ENCODE results near the gene FBXW11. TPM values are rescaled to one million over a fixed set of nuclear protein-coding genes. Genes with fewer than 3 reads are reported as not detected.

The FBXW11 gene
- total RNA-seq, 1 donor from 2014 or later: 64.7 TPM

DNA sequence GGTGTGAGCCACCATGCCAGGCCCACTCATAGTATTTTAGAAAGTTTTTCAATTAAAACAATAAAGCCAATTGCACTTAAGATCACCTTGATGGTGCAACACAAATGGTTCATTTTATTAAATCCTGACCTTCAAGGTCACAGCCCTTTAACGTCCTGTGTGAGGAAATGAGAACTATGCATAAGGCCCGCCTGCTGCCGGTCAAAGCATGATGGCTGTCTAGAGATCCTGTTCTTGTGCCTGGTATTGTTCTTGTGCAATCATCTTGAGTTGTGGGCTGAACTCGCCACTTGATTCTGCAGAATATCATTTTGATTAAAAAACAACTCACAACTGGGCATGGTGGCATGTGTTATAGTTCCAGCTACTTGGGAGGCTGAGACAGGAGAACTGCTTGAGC, 43.6 kb upstream of the FBXW11 start:
- no peaks in the 10 kb centered on the region for H3K79me2 ChIP-seq (ENCODE audit: insufficient read depth, low read length)
- Mint-ChIP-seq H3K27me3 (ENCODE audit: low read depth, unreplicated experiment) (no peaks in the 10 kb centered on the region), H3K9me3 (ENCODE audit: unreplicated experiment) (no peaks in the 10 kb centered on the region), H3K36me3 (ENCODE audit: low read depth, unreplicated experiment) (peaks cover 39% of the 10 kb centered on the region), H3K4me1 (ENCODE audit: low read depth, unreplicated experiment) (peaks cover 11% of the 10 kb centered on the region), H3K4me3 (ENCODE audit: unreplicated experiment) (no peak overlapping the region), H3K27ac (ENCODE audit: unreplicated experiment) (no peak overlapping the region)
- no peak overlapping the region for H3K4me3 ChIP-seq (ENCODE audit: insufficient read depth, low read depth, low read length)
- no peak overlapping the region for H3K4me2 ChIP-seq (ENCODE audit: low read length)
- H4K20me1 ChIP-seq (ENCODE audit: insufficient read depth, low read length): peaks cover 30% of the 10 kb centered on the region
- H3K4me1 ChIP-seq (ENCODE audit: insufficient read depth, low read length): peaks cover 20% of the 10 kb centered on the region
- H2AFZ ChIP-seq (ENCODE audit: low read depth, low read length): no peak overlapping the region
- no peaks in the 10 kb centered on the region for H3K9me3 ChIP-seq (ENCODE audit: insufficient read depth, low read depth, low read length)
- no peak overlapping the region for H3K27ac ChIP-seq (ENCODE audit: low read depth, low read length)
- H3K9ac ChIP-seq (ENCODE audit: low read length): no peak overlapping the region
- no peak for TF ChIP-seq EZH2 (IDR thresholded peaks at IDR 0.05; ENCODE audit: insufficient read depth, low read length)
- TF ChIP-seq, protein P1, sequence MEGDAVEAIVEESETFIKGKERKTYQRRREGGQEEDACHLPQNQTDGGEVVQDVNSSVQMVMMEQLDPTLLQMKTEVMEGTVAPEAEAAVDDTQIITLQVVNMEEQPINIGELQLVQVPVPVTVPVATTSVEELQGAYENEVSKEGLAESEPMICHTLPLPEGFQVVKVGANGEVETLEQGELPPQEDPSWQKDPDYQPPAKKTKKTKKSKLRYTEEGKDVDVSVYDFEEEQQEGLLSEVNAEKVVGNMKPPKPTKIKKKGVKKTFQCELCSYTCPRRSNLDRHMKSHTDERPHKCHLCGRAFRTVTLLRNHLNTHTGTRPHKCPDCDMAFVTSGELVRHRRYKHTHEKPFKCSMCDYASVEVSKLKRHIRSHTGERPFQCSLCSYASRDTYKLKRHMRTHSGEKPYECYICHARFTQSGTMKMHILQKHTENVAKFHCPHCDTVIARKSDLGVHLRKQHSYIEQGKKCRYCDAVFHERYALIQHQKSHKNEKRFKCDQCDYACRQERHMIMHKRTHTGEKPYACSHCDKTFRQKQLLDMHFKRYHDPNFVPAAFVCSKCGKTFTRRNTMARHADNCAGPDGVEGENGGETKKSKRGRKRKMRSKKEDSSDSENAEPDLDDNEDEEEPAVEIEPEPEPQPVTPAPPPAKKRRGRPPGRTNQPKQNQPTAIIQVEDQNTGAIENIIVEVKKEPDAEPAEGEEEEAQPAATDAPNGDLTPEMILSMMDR (IDR thresholded peaks at IDR 0.05; ENCODE audit: insufficient read depth, low read depth, low read length): no peak
- H3K36me3 ChIP-seq (ENCODE audit: insufficient read depth, low read length): peaks cover 5% of the 10 kb centered on the region
- DNase-seq (ENCODE audit: low read depth) (no peak), FAIRE-seq (no peak)
- no peaks in the 10 kb centered on the region for H3K27me3 ChIP-seq (ENCODE audit: insufficient read depth, low read length)

DNA sequence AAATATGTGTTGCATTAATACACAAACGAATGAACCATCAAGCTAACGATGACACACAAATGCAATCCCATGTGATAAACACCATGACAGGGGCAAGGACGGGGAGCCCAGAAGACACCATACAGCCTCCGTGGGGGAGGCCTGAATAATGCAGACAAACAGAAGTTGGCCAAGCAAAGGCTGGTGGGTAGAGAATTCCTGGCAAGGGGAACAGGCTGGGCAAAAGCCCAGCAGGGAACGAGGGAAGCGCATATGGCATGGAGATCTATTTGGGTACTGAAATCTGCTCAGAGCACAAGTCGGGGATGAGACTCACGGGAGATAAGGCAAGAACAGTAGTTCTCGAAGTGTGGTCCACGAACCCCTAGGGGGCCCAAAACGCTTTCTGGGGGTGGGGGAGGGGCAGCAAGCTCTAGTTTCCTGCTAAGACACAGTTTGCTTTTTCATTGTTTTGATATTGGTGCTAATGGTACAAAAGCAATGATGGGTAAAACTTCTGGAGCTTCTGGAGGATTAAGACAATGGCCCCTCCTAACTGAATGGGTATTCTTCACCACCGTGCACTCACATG, 42.9 kb upstream of the FBXW11 start:
- H3K4me1 Mint-ChIP-seq (ENCODE audit: low read depth, unreplicated experiment): peaks cover 11% of the 10 kb centered on the region

More for the DNA sequence above, 42.9 kb upstream of the FBXW11 start:
- Histone ChIP-seq H3K9ac (ENCODE audit: low read length) (no peak overlapping the region), H4K20me1 (ENCODE audit: insufficient read depth, low read length) (peaks cover 30% of the 10 kb centered on the region), H3K27me3 (ENCODE audit: insufficient read depth, low read length) (no peaks in the 10 kb centered on the region), H2AFZ (ENCODE audit: low read depth, low read length) (no peak overlapping the region), H3K36me3 (ENCODE audit: insufficient read depth, low read length) (peaks cover 5% of the 10 kb centered on the region), H3K27ac (ENCODE audit: low read depth, low read length) (no peak overlapping the region), H3K4me1 (ENCODE audit: insufficient read depth, low read length) (peaks cover 20% of the 10 kb centered on the region), H3K9me3 (ENCODE audit: insufficient read depth, low read depth, low read length) (no peaks in the 10 kb centered on the region), H3K4me2 (ENCODE audit: low read length) (no peak overlapping the region), H3K79me2 (ENCODE audit: insufficient read depth, low read length) (no peaks in the 10 kb centered on the region), H3K4me3 (ENCODE audit: insufficient read depth, low read depth, low read length) (no peak overlapping the region)
- H3K4me3 Mint-ChIP-seq (ENCODE audit: unreplicated experiment): no peak overlapping the region
- no peaks in the 10 kb centered on the region for H3K9me3 Mint-ChIP-seq (ENCODE audit: unreplicated experiment)
- H3K27me3 Mint-ChIP-seq (ENCODE audit: low read depth, unreplicated experiment): no peaks in the 10 kb centered on the region
- H3K27ac Mint-ChIP-seq (ENCODE audit: unreplicated experiment): no peak overlapping the region
- TF ChIP-seq, protein P1 (IDR thresholded peaks at IDR 0.05; ENCODE audit: insufficient read depth, low read depth, low read length): no peak
- no peak for TF ChIP-seq EZH2 (IDR thresholded peaks at IDR 0.05; ENCODE audit: insufficient read depth, low read length)
- peaks cover 43% of the 10 kb centered on the region for H3K36me3 Mint-ChIP-seq (ENCODE audit: low read depth, unreplicated experiment)
- FAIRE-seq (no peak), DNase-seq (ENCODE audit: low read depth) (no peak)

Data from astrocyte (in vitro differentiated cells and primary cell).